Colonic mucosa (tissue), 4 donors: ENCODE measurements around the gene SSTR5. TPM values are rescaled to one million over a fixed set of nuclear protein-coding genes. Genes with fewer than 3 reads are reported as not detected.

Experiments used
- DNase-seq: peaks from one replicate; pipeline ENCODE4 v3.0.0-alpha.2; 2020
- H3K27ac ChIP-seq: fragments of 200-600 bp; one replicate; pipeline ENCODE4 v1.8.0; 2021
- H3K27me3 ChIP-seq: fragments of 200-600 bp; one replicate; pipeline ENCODE4 v1.8.0; 2021
- H3K36me3 ChIP-seq: fragments of 200-600 bp; one replicate; pipeline ENCODE4 v1.8.0; 2021
- H3K4me1 ChIP-seq: fragments of 200-600 bp; one replicate; pipeline ENCODE4 v1.8.0; 2021; ENCODE audit warnings: mild to moderate bottlenecking
- H3K4me3 ChIP-seq: fragments of 200-600 bp; one replicate; pipeline ENCODE4 v1.8.0; 2021
- H3K9ac ChIP-seq, 2 donors: one replicate each; pipeline ENCODE4 v1.7.0; 2013; ENCODE audit warnings: control low read depth in 2 of 2, low read depth in 2 of 2, low read length in 2 of 2
- H3K9me3 ChIP-seq: fragments of 200-600 bp; one replicate; pipeline ENCODE4 v1.8.0; 2021
- intact Hi-C: fragments of 100-400 bp; cut with DNase I; formaldehyde crosslinking; loops from one replicate; pipeline ENCODE4 v1.14.1; 2022
- total RNA-seq, 2 donors: library from RNA; stranded (reverse); fragmentation: NEBNext Ultra II Directional in 1 of 2; extraction: Animal tissue kit (Norgen Biotek cat#: 25700) in 1 of 2; gene quantifications; one replicate each; pipeline ENCODE4 v1.2.1, GENCODE V29; 2021
- TF ChIP-seq, protein P1 (sequence below): fragments of 200-600 bp; IDR thresholded peaks from one replicate; pipeline ENCODE4 v1.8.0; 2022; ENCODE audit warnings: antibody characterized with exemption, mild to moderate bottlenecking
- donor health status: healthy.
- donor health status: DM: no; HTN: no; CAD: no.
- donor health status: DM: no; HTN: no; CAD: no.

Gene SSTR5
- total RNA-seq, 2 donors from 2014 or later: 0.24 to 0.37 TPM

DNA sequence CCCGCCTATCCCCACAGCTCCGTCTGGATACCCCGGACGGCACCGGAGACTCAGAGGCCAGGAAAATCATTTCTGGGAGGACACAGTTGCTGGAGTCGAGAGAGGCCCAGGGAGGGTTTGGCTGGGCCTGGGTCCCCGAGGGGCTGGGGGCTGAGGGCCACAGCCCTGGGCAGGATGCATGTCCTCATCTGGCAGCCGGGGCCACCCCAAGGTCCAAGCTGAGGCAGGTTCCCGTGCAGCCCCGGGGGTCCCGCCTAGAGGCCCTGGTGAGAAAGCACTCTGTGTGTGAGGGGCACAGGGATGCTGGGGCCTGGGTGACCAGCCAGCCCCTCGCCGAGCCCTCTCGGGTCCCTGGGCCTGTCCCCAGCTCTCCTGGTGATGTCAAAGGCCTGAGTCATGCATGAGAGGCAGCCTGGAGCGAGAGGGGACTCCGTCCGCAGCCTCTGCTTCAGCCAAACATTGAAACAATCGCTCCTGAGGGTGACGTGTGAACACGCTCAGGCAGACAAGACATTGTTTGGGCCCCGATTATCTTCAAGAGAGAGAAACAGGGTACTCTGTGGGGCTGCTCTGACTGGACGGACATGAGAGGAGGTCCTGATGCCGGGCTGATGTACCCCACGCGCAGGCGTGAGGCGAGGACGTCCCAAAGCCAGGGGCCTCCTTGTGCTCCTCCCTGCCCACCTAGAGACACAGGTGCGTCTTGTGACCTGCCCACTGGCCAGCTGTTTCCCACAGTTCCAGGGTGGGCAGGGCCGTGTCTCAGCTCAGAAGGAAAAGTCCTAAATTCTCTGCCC, 49.3 kb downstream of the SSTR5 start:
- no peak for DNase-seq
- H3K4me1 ChIP-seq: no peaks in the 10 kb centered on the region
- no peak overlapping the region for H3K4me3 ChIP-seq
- no peaks in the 10 kb centered on the region for H3K27me3 ChIP-seq
- TF ChIP-seq, protein P1, sequence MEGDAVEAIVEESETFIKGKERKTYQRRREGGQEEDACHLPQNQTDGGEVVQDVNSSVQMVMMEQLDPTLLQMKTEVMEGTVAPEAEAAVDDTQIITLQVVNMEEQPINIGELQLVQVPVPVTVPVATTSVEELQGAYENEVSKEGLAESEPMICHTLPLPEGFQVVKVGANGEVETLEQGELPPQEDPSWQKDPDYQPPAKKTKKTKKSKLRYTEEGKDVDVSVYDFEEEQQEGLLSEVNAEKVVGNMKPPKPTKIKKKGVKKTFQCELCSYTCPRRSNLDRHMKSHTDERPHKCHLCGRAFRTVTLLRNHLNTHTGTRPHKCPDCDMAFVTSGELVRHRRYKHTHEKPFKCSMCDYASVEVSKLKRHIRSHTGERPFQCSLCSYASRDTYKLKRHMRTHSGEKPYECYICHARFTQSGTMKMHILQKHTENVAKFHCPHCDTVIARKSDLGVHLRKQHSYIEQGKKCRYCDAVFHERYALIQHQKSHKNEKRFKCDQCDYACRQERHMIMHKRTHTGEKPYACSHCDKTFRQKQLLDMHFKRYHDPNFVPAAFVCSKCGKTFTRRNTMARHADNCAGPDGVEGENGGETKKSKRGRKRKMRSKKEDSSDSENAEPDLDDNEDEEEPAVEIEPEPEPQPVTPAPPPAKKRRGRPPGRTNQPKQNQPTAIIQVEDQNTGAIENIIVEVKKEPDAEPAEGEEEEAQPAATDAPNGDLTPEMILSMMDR: no peak
- no peaks in the 10 kb centered on the region for H3K36me3 ChIP-seq
- intact Hi-C loops: no loop called here
- H3K27ac ChIP-seq: no peak overlapping the region
- no peaks in the 10 kb centered on the region for H3K9me3 ChIP-seq
- no peak overlapping the region for H3K9ac ChIP-seq

DNA sequence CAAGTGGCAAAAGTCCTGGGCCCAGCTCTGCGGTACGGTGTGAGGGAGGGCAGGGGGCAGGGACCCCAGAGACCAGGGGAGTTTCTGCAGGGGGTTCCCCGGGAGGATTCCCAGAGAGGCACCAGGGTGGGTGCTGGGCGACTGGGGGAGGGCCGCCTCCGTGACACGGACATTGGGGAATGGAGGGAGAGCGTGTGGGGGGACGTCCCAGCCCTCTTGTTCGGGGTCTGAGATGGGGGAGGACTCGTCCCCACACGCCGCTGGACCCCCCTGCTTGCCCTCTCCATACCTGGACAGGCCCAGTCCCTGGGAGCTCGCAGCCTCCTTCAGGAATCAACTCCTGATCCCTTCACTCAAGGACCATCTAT, 49.8 kb downstream of the SSTR5 start:
- Histone ChIP-seq H3K4me3 (no peak overlapping the region), H3K27me3 (no peaks in the 10 kb centered on the region), H3K4me1 (no peaks in the 10 kb centered on the region), H3K36me3 (no peaks in the 10 kb centered on the region), H3K27ac (no peak overlapping the region), H3K9ac (no peak overlapping the region), H3K9me3 (no peaks in the 10 kb centered on the region)
- TF ChIP-seq, protein P1: no peak
- no peak for DNase-seq
- intact Hi-C loops: no loop called here

DNA sequence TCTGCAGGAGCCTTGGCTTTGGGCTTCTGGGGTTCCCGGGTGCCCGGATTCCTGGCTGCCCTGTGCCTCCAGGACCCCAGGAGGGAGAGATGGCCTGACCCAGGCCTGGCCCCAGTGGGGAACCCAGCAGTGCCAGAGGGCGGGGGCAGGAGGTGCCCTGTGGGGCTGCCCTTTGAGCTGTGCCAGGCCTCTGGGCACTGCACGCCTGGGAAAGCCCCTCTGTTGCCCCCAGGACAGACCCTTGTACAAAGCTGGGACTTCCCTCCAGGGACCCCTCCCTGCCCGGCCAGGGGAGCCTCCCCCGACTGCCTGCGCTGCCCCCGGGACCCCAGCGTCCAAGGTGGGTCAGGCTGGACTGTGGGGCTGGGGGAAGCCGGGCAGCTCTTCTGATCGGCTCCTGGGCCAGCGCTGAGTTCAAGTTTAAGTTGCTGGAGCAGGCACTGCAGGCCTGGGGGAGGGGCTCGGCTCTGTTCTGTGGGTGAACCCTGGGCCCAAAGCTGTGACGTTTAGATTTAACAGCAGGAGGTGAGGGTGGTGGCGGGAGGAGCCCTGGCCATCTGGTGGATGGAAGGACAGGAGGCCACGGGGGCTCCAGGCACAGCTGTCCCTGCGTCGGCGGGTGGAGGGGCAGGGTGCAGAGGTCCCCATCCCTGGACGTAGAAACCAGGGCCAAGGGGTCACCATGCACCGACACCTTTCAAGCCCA, 51.1 kb downstream of the SSTR5 start:
- Histone ChIP-seq H3K27me3 (no peaks in the 10 kb centered on the region), H3K4me1 (no peaks in the 10 kb centered on the region), H3K9me3 (no peaks in the 10 kb centered on the region), H3K9ac (no peak overlapping the region), H3K4me3 (no peak overlapping the region), H3K27ac (no peak overlapping the region), H3K36me3 (no peaks in the 10 kb centered on the region)
- TF ChIP-seq, protein P1: no peak
- DNase-seq: no peak
- intact Hi-C loops: no loop called here

DNA sequence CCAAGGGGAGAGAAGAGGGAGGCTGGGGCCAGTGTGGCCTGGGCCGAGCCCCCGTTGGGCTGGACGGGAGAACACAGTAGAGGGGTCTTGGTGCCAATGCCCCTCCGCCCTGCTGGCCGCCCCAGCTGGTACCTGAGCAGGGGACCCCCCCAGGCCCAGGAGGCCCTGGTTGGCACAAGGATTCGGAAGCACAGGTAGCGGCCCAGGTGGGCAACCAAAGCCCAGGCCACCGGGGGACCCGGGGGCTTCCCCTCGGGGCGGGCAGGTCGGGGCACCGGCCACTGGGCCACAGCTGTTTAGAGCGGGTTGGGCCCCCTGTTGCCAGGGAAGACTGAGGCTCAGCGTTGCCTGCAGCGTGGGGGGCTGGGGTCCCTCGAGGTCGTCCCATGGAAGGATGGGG, 51.7 kb downstream of the SSTR5 start:
- TF ChIP-seq, protein P1: no peak
- Histone ChIP-seq H3K9ac (no peak overlapping the region), H3K27me3 (no peaks in the 10 kb centered on the region), H3K4me1 (no peaks in the 10 kb centered on the region), H3K27ac (no peak overlapping the region), H3K36me3 (no peaks in the 10 kb centered on the region), H3K4me3 (no peak overlapping the region), H3K9me3 (no peaks in the 10 kb centered on the region)
- intact Hi-C loops: no loop called here
- DNase-seq: no peak

DNA sequence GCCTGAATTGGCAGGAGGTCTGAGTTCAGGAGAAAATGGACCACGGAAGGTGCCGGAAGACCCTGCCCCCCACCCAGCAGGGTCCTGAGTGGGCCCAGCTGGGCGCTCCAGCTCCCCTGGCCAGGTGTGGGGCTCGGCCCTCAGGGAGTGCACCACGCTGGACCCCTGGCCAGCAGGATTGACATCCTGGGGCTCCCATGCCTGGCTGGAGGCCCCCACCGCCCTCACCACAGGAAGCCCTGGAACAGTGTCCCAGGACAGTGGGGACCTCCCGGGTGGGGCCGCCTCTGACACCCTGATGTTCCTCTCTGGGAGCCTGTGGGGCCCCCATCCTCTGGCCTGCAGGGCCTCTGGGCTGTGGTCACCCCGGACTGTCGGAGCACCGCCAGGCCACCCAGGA, 52.2 kb downstream of the SSTR5 start:
- no peaks in the 10 kb centered on the region for H3K9me3 ChIP-seq
- TF ChIP-seq, protein P1: no peak
- no peak overlapping the region for H3K27ac ChIP-seq
- no peak overlapping the region for H3K9ac ChIP-seq
- DNase-seq: no peak
- no peaks in the 10 kb centered on the region for H3K27me3 ChIP-seq
- no peaks in the 10 kb centered on the region for H3K4me1 ChIP-seq
- intact Hi-C loops: no loop called here
- no peak overlapping the region for H3K4me3 ChIP-seq
- no peaks in the 10 kb centered on the region for H3K36me3 ChIP-seq
